CD4-positive, alpha-beta T cell treated with Interleukin-6 at 100 ng/mL for 8 hours (primary cell): ENCODE data around the gene ILKAP.

Source experiments
- DNase-seq: peaks from one replicate; pipeline ENCODE4 v3.0.0-alpha.2; 2020; ENCODE audit warnings: mixed read lengths, low spot score

The ILKAP gene

DNA sequence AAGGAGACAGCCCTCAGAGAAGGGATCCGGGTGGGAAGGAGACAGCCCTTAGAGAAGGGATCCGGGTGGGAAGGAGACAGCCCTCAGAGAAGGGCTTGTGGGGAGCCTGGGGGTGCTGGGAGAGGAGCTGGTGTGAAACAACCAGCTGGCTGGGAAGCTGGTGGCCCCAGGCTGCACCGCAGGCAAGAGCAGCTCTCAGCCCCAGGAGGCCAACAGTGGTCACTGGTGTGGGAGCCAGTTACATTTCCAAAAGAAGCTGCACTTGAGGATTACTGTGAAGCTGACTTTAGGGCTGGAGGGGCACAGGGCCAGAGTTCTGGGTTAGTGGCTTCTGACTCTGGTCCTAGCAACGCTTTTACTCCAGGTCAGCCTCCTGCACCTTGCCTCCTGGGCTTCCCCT is 33.1 kb upstream of the ILKAP start:
- no peak for DNase-seq

DNA sequence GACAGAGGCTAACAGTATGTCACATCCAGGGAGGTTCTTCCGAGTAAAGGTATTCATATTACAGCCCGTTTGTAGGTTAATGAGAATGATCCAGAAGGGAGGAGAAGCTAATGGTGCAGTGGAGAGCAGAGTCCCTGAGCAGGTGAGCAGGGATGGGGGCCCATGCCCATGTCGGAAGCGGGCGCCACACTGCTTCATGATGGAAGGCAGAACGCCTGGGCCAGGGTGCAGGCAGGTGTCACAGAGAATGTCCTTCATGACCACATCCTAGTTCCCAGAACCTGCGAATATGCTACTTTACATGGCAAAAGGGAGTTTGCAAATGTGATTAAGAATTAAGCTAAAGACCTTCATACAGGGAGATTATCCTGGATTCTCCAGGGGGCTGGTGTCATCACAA is 32.4 kb upstream of the ILKAP start:
- no peak for DNase-seq

DNA sequence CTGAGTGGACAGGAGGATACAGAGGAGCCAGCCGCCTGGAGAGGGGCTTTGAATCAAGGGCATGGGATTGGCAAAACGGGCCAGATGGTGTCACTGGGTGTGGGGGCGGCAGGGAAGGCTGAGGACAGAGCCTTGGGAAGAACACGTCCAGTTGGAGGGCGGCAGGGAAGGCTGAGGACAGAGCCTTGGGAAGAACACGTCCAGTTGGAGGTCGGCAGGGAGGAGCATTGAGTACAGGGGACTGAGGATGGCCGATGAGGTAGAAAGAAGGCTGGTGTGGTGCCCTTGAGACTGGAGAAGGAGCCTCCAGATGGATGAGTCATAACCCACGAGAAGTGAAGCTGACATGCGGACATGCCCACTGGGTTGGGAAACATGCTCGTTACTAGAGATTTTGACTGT is 31.8 kb upstream of the ILKAP start:
- no peak for DNase-seq

DNA sequence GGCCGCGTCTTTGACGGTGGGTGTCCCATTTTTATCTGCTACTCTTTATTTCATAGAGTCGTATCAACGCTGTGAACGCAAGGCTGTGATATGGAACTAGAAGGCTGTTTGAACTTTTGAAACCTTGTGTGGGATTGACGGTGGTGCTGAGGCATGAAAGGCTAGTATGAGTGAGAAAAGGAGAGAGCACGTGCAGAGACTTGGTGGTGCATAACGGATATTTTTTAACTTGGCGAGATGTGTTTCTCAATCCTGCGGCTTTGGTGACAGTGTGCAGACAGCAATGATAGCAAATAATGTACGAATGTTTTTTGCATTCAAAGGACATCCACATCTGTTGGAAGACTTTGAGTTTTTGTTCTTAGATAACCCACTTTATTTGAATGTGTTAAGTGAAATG is 30.1 kb upstream of the ILKAP start:
- no peak for DNase-seq

DNA sequence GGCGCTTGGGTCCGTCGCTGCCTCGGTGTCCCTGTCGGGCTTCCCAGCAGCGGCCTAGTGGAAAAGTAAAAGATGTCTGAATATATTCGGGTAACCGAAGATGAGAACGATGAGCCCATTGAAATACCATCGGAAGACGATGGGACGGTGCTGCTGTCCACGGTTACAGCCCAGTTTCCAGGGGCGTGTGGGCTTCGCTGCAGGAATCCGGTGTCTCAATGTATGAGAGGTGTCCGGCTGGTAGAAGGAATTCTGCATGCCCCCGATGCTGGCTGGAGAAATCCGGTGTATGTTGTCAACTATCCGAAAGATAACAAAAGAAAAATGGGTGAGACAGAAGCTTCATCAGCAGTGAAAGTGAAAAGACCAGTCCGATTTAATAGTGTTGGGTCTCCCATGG is 28.3 kb upstream of the ILKAP start:
- no peak for DNase-seq

DNA sequence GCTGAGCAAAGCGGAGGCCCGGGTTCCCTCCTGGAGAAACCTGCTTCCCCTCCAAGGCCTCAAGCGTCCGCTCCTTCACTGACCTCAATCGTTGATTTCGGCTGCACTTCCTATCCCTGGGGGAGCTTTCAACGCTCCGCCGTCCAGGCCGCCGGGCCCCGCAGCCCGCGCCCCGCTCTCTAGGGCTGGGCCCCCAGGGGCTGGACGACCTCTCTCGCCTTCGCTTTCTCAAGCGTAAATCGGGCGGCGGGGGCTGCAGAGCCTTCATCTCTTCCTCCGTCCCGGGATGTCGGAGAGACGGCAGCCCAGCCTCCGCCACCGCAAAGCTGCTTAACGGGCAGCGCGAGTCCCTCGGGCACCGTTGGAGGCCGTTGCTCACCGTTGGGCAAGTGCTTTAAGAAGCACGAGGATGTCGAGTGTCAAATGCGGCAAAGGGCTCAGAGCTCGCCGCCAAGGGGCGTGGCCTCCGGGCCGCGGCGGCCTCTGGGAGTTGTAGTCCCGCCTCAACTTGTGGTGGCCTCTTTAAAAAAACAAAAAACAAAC is 27.8 kb upstream of the ILKAP start:
- peak; percentile 73 for DNase-seq

DNA sequence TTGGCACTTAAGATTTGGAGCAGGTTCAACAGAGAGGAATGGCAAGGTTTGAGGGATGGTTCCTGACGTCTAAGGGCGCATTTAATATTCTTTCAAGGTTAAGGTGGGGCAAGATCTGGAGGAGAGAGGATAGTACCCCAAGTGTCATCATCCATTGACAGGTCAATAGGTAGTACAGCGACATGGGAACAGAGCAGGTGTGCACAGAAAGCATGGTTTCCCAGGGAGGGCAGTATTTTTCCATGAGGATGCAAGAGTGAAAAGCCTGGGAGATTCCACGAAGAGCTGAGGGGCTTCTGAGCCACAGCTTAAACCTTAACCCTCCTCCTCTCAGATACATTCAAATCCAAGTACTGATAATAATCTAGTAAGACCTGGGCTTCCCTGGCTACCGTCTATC is 27.2 kb upstream of the ILKAP start:
- DNase-seq, result no peak

DNA sequence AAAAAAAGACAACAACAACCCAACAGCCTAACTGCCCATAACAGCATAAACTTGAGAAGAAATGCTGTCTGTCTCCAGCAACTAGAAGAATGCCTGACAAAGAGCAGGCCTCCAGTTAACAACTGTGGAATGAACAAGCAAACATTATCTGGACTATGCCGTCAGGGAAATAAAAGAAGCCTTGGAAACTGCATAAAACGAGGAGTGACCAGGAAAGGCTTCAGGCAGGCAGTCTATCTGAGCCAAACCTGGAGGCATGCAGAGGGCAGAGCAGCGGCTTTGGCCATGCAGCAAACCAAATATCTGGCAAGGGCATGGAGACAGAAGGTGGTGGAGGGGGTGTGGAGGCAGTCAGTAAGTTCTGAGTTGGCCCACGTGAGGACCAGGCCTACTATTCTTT is 25.2 kb upstream of the ILKAP start:
- DNase-seq, result no peak

DNA sequence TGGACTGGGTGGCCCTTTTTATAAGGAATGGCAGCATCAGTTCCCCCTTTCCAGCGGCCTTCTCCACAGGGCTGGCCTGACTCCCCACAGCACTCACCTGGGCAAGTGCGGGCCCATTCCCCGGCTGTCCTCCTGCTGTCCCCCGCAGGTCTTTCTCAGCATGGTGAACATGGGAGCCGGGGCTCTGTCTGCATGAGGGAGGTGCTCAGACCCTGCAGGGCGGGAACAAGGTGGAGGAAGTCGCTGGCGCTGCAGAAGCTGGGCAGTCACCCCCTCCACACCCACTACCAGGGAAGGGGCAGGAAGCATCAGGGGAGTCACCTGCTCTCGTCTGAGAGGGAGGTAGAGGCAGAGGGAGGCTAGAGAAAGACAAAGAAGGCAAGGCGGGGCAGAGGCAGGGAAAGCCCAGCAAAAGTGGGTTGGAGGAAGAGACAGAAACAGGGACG is 24.1 kb upstream of the ILKAP start:
- no peak for DNase-seq

DNA sequence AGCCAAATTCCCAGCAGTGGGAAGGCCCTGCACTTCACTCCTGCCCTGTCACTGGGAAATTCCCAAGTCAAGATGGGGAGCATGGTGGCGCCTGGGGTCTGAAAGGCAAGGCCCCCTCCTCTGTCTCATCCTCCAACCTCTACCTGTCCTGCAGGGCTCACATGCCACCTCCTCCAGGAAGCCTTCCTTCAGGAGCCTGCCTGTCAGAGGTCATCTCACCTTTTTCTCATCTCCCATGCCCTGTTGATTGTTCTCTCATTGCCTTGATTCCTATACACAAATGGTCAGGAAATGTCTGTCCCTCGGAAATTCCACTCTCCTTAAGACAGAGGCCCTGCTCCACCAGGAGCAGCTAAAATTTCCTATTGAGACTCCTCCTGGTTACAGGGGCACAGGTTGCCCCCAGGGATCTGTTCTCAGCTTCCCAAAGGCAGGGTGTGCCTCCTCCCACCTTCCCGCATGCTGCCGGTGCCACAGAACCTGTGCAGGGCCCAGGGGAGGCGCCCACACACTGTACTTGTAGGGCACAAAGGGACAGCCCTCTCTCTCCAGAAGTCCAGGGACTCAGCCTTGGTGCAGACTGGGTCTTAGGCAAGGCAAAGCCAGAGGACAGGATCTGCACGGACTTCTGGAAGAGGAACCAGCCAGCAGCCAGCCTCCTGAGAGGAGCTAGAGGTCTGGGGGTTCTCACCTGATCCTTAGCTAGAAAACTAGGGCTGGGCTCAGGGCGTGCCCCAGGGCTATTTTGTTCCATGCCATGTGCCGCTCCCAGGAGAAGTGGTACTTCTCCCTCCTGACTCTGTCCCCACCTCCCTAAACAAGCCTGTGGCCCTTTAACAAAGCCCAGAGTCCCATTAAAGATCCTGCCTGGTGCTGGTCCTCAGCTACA is 23.4 kb upstream of the ILKAP start:
- no peak for DNase-seq

DNA sequence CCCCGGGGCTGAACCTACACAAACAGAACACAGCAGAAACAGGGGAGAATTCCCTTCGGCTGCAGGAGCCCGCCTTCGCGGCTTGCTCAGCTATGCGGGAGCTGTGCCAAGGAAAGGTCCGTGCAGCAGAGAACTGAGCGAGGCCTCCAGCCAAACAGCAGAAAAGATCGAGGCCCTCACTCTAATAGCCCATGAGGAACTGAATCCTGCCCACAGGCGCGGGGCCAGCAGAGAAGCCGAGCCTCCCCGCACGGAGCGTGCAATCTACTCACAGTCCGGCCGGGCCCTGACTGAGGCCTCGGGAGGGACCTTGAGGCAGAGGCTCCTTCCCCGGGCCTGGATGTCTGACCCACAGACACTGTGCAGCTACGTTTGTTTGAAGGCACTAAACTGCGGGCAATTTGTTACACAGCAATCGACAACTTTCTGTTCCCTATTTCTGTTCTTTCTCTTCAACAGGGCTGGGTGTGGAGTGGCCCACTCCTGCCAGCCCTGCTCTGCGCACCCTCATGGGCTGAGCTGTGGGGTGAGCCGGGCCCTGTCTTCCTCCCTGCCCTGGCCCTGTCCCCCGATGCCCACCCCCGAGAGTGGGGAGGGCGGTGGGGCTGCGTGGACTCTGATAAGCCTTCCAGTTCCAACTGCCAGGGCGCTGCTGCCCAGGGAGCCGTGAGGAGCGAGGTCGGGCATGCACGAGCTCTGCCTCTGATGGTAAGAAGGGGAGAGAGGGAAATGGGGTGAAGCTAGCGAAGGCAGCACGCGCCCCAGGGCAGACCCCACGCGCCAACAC is 22.6 kb upstream of the ILKAP start:
- no peak for DNase-seq

DNA sequence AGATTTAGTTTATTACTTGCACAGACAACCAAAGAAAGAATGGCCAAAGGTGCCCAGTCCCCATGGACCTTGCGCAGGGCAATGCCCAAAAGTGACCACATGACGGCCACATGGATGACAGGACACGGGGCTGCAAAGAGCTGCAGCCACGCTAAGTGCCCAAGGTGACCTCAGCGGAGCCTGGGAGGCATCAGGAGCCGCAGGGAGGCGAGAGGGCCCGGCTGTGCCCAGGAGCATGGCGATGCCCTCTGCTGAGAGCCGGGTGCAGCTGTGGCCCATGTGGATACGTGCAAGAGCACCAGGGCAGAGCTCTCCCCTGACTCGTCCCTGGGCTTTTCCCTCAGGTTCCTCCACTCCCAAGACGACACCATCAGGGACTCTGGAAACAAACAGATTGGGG is 21.6 kb upstream of the ILKAP start:
- no peak for DNase-seq

DNA sequence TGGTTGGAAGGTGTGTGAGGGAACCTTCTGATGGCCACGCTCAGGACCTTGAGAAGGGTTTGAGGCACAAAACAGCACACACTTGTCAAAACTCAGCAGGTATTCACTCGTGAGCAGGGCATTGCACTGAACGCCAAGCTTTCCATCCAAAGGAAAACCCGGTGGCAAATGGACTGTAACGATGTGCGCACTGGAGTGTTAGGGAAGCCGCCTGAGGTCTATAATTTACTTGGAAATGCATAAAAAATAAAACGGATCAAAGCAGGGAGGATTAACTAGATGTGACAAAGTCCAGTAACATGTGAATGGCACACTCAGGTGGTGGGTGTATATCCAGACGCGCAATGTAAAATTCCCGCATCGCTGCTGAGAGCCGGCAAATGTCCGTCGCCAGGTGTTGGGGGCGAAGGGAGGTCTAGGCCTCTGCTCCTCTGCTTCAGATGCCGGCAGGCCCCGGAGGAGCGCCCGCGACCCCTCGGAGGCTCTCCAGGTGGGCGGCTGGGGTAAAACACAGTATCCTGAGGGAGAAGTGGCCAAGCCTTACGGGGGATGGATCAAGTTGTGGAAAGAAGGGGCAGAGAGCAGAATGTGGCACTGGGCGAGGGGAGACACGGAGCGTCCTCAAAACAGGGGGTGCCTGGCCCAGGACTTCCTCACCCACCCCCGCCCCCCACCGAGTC is 21.0 kb upstream of the ILKAP start:
- DNase-seq, result no peak

DNA sequence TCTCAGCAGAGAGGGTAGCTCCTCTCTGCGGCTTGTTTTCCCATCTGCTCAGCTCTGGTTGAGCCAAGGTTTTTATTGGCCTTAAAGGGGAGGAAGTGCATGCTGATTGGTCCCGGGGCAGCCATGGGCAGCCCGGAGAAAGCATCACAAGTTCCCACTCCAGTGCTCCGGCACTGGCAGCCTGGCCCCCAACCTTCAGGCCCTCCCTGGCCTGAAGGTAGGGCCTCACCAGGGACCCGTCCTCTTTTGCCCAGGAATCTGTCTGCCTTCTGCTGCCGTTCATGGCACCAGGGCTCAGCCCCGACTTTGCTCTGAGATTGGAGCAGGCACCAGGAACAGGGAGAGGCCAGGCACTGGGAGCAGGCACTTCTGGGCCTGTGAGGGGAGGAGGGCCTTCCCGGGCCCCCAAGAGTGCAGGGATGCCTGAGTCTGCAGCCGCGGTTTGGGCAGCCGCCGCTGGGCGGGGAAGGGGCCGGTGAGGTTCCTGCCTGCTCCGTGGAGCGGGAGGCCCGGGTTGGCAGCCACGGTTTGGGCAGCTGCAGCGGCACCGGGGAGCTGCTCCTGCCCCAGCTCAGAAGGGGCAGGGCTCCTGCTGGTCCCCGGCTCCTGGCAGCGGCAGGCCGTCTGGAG is 17.5 kb upstream of the ILKAP start:
- peak; percentile 19 for DNase-seq

DNA sequence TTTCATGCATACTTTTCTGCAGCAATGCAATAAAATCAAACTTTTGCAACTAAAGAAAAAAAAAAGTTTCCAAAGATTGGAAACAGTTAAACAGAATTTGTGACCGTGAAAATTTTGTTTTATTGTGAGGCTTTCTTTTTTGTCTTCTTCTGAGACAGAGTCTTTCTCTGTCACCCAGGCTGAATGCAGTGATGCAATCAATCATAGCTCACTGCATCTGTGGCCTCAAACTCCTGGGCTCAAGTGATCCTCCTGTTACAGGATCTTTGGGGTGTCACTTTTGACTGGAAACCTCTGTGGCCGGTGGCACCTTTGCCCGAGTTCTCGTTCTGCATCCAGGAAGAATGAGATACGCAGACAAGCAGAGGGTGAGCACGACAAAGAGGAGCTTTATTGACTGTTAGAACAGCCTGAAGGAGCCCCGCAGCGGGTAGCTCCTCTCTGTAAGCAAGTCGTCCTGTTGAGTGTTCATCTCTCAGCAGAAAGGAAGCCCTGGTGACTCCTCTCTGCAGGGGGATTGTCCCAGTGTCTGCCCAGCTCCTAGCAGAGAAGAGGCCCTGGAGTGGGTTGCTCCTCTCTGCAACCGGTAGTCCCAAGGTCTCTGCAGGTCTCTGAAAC is 16.9 kb upstream of the ILKAP start:
- DNase-seq, result no peak

DNA sequence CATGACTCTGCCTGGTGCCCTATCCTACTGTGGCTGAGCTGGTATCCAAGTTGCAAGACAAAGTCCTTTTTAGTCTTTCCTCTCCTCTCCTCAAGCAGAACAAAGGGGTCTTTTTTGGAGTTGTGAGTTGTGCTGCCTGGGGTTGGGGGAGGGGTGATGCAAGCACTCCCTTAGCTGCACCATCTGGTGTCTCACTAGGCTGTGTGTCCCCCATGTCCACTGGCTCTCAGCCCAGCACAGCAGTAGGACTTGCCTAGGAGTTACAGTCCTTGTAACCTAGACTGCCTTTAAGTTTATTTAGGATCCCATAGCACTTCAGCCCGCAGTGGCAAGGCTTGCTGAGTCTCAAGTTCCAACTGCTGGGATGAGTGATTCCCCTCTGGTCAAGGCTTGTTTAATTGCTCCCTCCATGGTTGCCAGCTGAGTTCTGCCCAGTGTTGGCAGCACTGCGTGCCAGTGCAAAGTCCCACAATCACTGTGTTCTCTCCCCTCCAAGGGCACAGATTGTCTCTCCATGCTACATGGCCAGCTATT is 13.2 kb upstream of the ILKAP start:
- no peak for DNase-seq

DNA sequence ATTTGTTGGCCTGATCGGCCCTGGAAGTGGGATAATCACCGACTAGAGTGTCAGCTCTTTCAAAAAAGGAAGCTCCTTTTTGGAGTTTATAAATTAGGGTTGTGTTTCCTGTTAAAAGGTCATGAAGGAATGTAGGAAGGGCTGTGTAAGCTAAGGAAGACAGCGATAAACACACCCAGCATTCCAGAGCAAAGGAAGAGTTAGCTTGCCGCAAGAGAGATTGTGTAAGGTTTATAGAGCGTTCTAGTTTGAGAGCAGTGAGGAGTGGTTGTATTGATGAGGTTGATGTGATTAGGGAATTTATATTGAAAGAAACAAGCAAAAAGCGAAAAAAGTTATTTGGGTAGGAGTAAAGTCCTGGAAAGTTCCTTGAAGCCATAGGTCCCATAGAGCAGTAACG is 3.5 kb upstream of the ILKAP start:
- DNase-seq, result no peak

DNA sequence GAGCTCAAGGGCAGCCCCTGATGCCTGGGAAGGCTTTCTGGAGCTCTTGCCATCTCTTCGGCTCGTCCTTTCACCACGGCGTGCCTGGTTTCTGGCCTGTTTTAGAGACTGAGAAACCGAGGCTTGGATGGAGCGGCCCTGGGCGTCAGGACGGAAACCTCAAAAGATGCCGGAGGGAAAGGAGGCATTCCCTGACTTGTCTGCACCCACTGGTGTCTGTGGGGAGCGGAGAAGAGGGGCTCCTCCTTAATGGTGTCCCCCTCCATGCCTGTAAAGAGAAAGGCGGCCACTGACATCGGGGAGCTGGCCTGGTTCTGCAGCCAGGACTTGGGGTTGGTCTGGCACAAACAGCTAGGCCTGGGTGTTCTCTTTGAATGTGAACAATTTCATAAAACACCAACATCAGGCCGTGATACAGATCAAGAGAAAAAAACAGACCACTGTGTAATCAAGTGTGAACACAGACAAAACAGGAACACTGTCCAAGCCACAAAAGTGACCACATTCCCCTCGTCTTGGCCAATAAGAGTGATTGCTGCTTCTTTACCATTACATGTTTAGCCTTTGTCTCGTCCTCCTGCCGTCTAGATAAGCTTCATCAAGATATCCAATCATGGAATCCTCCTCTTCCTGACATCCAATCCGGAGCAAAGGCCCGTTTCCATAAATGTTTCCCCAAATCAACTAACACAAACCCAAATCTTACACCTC is 633 bp upstream of the ILKAP start:
- DNase-seq, result no peak

DNA sequence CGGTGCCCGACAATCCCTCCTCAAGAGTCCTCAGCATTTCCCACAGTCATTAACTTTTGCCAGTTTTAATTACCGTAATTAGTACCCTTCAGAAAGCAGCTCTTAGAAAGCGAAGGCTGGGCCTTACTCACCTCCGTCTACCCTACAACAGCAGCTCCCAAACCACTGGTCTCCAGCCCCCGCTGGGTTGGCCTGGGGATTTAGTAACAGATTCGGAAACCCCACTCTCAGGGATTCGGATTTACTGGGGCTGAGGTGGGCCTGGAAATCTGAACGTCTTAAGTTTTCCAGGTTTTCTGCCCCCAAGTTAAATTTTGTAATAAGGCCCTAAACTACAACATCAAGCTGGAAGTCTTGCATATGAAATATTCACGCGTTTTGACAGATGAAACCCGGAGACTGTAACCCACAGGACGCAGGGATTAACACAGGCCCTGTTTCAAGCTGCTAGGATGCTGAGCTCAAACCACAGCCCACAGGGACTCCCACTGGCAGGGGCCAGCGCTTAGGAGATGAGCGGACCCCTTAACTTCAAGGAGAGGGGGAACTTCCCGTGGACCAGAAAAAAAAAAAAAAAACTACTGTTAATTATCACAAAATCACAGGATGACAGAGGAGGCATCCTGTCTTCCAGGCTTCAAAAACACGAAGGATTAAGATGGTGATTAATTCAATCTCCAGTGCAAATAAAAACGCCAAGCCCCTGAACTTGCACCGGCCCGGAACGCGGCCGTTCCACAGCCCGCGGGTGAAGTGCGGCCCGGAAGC is 985 bp downstream of the ILKAP start:
- no peak for DNase-seq

DNA sequence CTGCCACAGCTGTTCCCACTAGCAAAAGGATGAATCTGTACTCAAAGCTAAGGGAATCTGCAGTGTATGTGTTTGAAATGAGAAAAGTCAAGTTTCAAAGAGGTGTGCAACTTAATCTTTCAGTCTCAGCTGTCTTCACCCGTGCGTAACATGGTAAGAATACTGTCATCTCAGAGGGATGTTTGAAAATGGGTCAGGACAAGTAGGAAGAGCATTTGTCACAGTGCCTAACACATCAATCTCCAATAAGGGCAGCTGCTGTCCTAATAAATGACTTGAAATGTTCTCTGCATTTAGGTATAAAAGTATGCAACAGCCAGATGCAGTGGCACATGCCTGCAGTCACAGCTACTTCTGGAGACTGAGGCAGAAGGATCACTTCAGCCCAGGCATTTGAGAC is 13.1 kb downstream of the ILKAP start:
- no peak for DNase-seq
